HFF-Myc (cell line): Measurements from ENCODE around the gene PSAPL1.

Experiments used
- DNase-seq: peaks from one replicate; pipeline ENCODE4 v3.0.0-alpha.2; 2011; ENCODE audit warnings: low read depth; ENCODE audit errors: extremely low read depth
- H3K4me3 ChIP-seq: replicated peaks from 2 replicates; pipeline ENCODE4 v1.5.1; 2011; ENCODE audit warnings: low read depth, mild to moderate bottlenecking, control low read depth, low read length
- TF ChIP-seq, protein P1 (sequence below): IDR thresholded peaks from 2 replicates; pipeline ENCODE4 v1.5.1; 2012; ENCODE audit warnings: mild to moderate bottlenecking, low read depth, low read length, control low read depth; ENCODE audit errors: missing control alignments

PSAPL1 gene

DNA sequence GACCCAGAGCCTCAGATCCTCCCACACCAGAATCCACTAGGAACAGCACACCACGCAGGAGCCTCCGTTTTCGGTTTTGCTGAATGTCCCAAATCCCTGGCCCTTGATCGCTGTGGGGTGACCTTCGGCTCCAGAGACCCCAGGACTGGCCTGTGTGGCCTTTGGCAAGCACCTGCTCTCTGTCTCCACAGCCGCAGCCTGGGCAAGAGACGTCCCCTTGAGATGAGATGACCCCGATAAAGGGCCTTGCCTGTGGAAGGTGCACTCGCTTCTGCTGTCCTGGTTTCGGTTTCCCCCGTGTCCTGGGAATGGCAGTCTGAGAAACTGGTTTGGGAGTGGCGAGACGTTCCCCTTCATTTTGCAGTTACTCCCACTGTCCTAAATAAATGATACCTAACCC, 9.6 kb downstream of the PSAPL1 start:
- TF ChIP-seq, protein P1, sequence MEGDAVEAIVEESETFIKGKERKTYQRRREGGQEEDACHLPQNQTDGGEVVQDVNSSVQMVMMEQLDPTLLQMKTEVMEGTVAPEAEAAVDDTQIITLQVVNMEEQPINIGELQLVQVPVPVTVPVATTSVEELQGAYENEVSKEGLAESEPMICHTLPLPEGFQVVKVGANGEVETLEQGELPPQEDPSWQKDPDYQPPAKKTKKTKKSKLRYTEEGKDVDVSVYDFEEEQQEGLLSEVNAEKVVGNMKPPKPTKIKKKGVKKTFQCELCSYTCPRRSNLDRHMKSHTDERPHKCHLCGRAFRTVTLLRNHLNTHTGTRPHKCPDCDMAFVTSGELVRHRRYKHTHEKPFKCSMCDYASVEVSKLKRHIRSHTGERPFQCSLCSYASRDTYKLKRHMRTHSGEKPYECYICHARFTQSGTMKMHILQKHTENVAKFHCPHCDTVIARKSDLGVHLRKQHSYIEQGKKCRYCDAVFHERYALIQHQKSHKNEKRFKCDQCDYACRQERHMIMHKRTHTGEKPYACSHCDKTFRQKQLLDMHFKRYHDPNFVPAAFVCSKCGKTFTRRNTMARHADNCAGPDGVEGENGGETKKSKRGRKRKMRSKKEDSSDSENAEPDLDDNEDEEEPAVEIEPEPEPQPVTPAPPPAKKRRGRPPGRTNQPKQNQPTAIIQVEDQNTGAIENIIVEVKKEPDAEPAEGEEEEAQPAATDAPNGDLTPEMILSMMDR = no peak
- no peak for DNase-seq
- no peak overlapping the region for H3K4me3 ChIP-seq

DNA sequence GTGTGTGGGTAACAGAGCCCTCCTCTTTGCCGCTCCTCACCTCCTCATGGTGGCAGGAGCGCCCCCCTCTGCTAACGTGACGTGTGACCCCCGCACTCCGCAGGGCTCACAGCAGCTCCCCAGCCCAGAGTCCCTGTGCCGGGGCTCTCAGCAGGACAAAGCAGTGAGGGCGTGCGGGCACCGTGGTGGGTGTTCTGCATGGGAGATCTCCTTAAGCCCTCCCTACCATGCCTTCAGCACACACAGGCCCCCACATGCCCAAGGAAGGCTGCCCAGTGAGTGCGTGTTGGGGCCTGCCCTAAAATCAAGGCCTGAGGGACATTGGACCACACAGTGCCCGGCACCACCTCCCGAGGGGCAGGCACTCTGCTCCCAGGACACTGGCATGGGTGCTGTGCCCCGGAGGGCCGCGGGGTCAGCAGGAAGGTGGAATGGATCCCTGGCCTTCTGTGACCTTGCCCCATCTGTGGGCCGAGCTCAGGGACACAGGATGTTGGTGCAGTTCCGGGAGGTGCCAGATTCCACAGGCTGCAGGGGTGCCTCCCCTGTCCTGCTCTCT, 10.1 kb downstream of the PSAPL1 start:
- TF ChIP-seq, protein P1 = no peak
- no peak for DNase-seq
- H3K4me3 ChIP-seq = no peak overlapping the region

DNA sequence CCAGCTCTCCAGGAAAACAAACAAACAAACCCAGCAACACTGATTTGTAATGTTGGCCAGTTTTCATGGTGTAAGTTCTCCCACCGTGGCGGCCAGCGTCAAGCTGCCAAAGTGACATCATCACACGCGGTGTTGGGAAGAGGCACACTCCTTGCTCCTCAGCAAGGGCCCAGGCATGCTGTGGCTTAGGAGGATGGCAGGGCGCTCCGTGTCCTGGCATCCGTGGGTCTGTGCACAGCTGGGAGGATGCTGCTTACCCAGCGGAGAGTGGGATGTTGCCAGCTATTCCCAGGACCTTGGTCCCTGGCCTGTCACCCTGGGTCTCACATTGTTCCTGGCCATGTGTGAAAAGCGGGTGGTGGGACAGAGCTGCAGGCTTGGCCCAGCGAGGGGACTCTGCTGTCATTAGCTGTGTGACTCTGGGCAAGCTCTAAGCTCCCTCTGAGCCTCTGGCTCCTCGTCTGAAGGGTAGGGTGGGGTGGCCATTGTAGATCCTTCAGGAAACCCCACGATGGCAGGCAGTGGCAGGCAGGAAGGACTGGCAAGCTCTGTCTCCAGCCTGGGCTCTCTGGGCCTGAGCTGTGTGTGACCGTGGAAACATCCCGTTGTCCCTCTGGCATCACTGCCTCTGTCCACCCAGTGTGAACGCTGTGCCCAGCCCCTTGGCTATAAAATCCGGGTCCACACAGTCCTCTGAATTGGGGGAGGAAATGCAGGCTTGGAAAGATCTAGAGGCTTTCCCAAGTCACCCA, 10.8 kb downstream of the PSAPL1 start:
- TF ChIP-seq, protein P1 = no peak
- no peak for DNase-seq
- H3K4me3 ChIP-seq = no peak overlapping the region

DNA sequence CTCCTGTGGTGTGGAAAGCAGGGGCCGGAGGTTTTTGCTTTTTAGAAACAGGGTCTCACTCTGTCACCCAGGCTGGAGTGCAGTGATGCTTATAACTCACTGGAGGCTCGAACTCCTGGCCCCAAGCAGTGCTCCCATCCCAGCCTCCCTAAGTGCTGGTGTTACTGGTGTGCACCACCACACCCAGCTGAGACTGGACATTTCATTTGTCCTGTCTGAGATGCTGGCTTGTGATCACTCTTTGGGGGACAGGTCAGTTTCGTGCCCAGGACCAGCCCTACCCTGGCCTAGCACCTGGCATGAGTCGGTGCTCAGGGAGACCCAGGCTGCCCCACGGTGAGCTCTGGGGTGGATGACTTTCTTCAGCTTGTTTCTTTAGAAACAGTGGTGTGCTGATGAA, 11.3 kb downstream of the PSAPL1 start:
- no peak for DNase-seq
- no peak overlapping the region for H3K4me3 ChIP-seq
- TF ChIP-seq, protein P1 = no peak

DNA sequence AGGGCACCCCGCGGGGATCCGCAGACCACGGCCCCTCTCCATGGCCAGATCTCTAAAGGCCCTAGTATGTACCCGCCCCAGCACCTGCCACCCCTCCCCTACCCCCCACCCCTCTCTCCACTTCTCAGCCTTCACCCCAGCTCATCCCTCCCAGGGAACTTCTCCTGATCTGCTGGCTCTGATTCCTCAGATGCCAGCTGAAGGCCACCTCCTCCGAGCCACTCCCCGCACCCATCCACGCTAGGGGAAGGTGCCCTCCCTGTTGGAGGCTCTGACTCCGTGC, 11.9 kb downstream of the PSAPL1 start:
- TF ChIP-seq, protein P1 = no peak
- no peak for DNase-seq
- no peak overlapping the region for H3K4me3 ChIP-seq

DNA sequence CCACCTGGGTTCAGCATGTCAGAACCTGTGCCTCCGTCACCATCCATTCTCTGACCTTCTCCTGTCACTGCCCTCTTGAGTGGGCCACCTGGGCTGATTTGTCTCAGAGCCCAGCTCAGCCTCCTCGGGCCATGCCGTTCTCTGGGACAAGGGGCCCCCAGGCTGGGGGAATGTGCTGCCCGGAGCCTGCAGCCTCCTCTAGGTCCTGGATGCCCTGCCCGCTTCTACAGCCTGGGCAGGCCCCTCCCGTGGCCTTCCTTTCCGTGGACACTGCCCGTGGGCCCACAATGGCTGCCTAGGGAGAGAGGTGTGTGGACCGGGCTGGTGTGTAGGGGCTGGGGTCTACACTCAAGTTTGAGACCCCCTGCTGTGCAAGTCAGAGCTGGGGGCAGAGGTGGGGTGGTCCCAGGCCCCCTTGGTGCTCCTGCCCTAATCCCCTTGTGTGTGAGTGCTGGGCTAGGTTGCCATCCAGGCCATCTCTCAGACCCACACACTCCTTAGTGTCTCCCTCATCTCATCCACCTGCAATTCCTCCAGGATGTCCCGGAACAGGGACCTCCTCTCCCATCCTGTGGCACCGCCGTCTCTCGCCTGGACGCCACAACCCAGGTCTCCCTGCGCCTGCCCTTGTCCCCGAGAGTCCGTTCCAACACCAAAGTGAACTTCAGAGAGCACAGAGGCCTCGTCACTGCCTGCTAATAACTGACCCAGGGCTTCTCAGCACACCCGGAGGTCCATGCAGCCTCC, 12.4 kb downstream of the PSAPL1 start:
- no peak for DNase-seq
- TF ChIP-seq, protein P1 = no peak
- H3K4me3 ChIP-seq = no peak overlapping the region
